ENCODE data around the gene AFDN.

AFDN gene

GRCh38 chr6:167786853-167787675 lies 39.6 kb upstream of the AFDN start:
- no peak overlapping the region for H3K4me3 ChIP-seq (ENCODE audit: low read depth, low read length)

GRCh38 chr6:167787896-167788562 lies 38.7 kb upstream of the AFDN start:
- no peaks in the 10 kb centered on the region for H3K36me3 ChIP-seq (ENCODE audit: insufficient read depth, low read length)
- no peak overlapping the region for H3K4me3 ChIP-seq (ENCODE audit: low read depth, low read length)
- H2AFZ ChIP-seq (ENCODE audit: low read length, unreplicated experiment) = no peak overlapping the region
- H3K27ac ChIP-seq (ENCODE audit: low read depth, low read length) = no peak overlapping the region
- no peaks in the 10 kb centered on the region for H3K4me1 ChIP-seq (ENCODE audit: control insufficient read depth, insufficient read depth, low read length, unreplicated experiment)
- no peaks in the 10 kb centered on the region for H3K27me3 ChIP-seq (ENCODE audit: insufficient read depth, low read length)
- H3K79me2 ChIP-seq (ENCODE audit: control insufficient read depth, insufficient read depth, low read length, unreplicated experiment) = no peaks in the 10 kb centered on the region

More at GRCh38 chr6:167786853-167787675, 39.6 kb upstream of the AFDN start:
- H3K79me2 ChIP-seq (ENCODE audit: control insufficient read depth, insufficient read depth, low read length, unreplicated experiment) = no peaks in the 10 kb centered on the region
- H3K36me3 ChIP-seq (ENCODE audit: insufficient read depth, low read length) = no peaks in the 10 kb centered on the region
- no peak overlapping the region for H2AFZ ChIP-seq (ENCODE audit: low read length, unreplicated experiment)
- H3K27me3 ChIP-seq (ENCODE audit: insufficient read depth, low read length) = no peaks in the 10 kb centered on the region
- H3K4me1 ChIP-seq (ENCODE audit: control insufficient read depth, insufficient read depth, low read length, unreplicated experiment) = no peaks in the 10 kb centered on the region
- H3K27ac ChIP-seq (ENCODE audit: low read depth, low read length) = no peak overlapping the region

- Histone ChIP-seq H3K4me1 (ENCODE audit: control insufficient read depth, insufficient read depth, low read length, unreplicated experiment) (no peaks in the 10 kb centered on the region), H3K4me3 (ENCODE audit: low read depth, low read length) (no peak overlapping the region), H3K27ac (ENCODE audit: low read depth, low read length) (no peak overlapping the region), H3K79me2 (ENCODE audit: control insufficient read depth, insufficient read depth, low read length, unreplicated experiment) (no peaks in the 10 kb centered on the region), H3K27me3 (ENCODE audit: insufficient read depth, low read length) (no peaks in the 10 kb centered on the region), H3K36me3 (ENCODE audit: insufficient read depth, low read length) (no peaks in the 10 kb centered on the region), H2AFZ (ENCODE audit: low read length, unreplicated experiment) (no peak overlapping the region)
These were observed 38.2 kb upstream of the AFDN start for GRCh38 chr6:167788563-167788903.

- Histone ChIP-seq H3K27me3 (ENCODE audit: insufficient read depth, low read length) (no peaks in the 10 kb centered on the region), H3K4me3 (ENCODE audit: low read depth, low read length) (no peak overlapping the region), H2AFZ (ENCODE audit: low read length, unreplicated experiment) (no peak overlapping the region), H3K36me3 (ENCODE audit: insufficient read depth, low read length) (no peaks in the 10 kb centered on the region), H3K4me1 (ENCODE audit: control insufficient read depth, insufficient read depth, low read length, unreplicated experiment) (no peaks in the 10 kb centered on the region), H3K27ac (ENCODE audit: low read depth, low read length) (no peak overlapping the region), H3K79me2 (ENCODE audit: control insufficient read depth, insufficient read depth, low read length, unreplicated experiment) (no peaks in the 10 kb centered on the region)
These were observed 37.4 kb upstream of the AFDN start for GRCh38 chr6:167789358-167789757.

GRCh38 chr6:167791091-167791779 lies 35.5 kb upstream of the AFDN start:
- no peak overlapping the region for H3K27ac ChIP-seq (ENCODE audit: low read depth, low read length)

GRCh38 chr6:167791780-167792478 lies 34.8 kb upstream of the AFDN start:
- no peaks in the 10 kb centered on the region for H3K36me3 ChIP-seq (ENCODE audit: insufficient read depth, low read length)
- H2AFZ ChIP-seq (ENCODE audit: low read length, unreplicated experiment) = no peak overlapping the region
- H3K79me2 ChIP-seq (ENCODE audit: control insufficient read depth, insufficient read depth, low read length, unreplicated experiment) = no peaks in the 10 kb centered on the region
- H3K27me3 ChIP-seq (ENCODE audit: insufficient read depth, low read length) = peaks cover 8% of the 10 kb centered on the region; the same call in 1 of the 2 replicates
- no peak overlapping the region for H3K4me3 ChIP-seq (ENCODE audit: low read depth, low read length)
- H3K4me1 ChIP-seq (ENCODE audit: control insufficient read depth, insufficient read depth, low read length, unreplicated experiment) = no peaks in the 10 kb centered on the region
- no peak overlapping the region for H3K27ac ChIP-seq (ENCODE audit: low read depth, low read length)

More at GRCh38 chr6:167791091-167791779, 35.5 kb upstream of the AFDN start:
- Histone ChIP-seq H3K4me1 (ENCODE audit: control insufficient read depth, insufficient read depth, low read length, unreplicated experiment) (no peaks in the 10 kb centered on the region), H3K4me3 (ENCODE audit: low read depth, low read length) (no peak overlapping the region), H3K36me3 (ENCODE audit: insufficient read depth, low read length) (no peaks in the 10 kb centered on the region), H3K27me3 (ENCODE audit: insufficient read depth, low read length) (peaks cover 8% of the 10 kb centered on the region; the same call in 1 of the 2 replicates), H3K79me2 (ENCODE audit: control insufficient read depth, insufficient read depth, low read length, unreplicated experiment) (no peaks in the 10 kb centered on the region), H2AFZ (ENCODE audit: low read length, unreplicated experiment) (no peak overlapping the region)

GRCh38 chr6:167793421-167793820 lies 33.3 kb upstream of the AFDN start:
- H3K79me2 ChIP-seq (ENCODE audit: control insufficient read depth, insufficient read depth, low read length, unreplicated experiment) = no peaks in the 10 kb centered on the region
- H3K36me3 ChIP-seq (ENCODE audit: insufficient read depth, low read length) = no peaks in the 10 kb centered on the region
- H3K4me1 ChIP-seq (ENCODE audit: control insufficient read depth, insufficient read depth, low read length, unreplicated experiment) = no peaks in the 10 kb centered on the region
- H3K27ac ChIP-seq (ENCODE audit: low read depth, low read length) = no peak overlapping the region
- peaks cover 8% of the 10 kb centered on the region; the same call in 1 of the 2 replicates for H3K27me3 ChIP-seq (ENCODE audit: insufficient read depth, low read length)
- H2AFZ ChIP-seq (ENCODE audit: low read length, unreplicated experiment) = no peak overlapping the region
- H3K4me3 ChIP-seq (ENCODE audit: low read depth, low read length) = no peak overlapping the region

- Histone ChIP-seq H3K4me3 (ENCODE audit: low read depth, low read length) (no peak overlapping the region), H3K4me1 (ENCODE audit: control insufficient read depth, insufficient read depth, low read length, unreplicated experiment) (no peaks in the 10 kb centered on the region), H3K27me3 (ENCODE audit: insufficient read depth, low read length) (peaks cover 8% of the 10 kb centered on the region; the same call in 1 of the 2 replicates), H3K36me3 (ENCODE audit: insufficient read depth, low read length) (no peaks in the 10 kb centered on the region), H3K27ac (ENCODE audit: low read depth, low read length) (no peak overlapping the region), H2AFZ (ENCODE audit: low read length, unreplicated experiment) (no peak overlapping the region), H3K79me2 (ENCODE audit: control insufficient read depth, insufficient read depth, low read length, unreplicated experiment) (no peaks in the 10 kb centered on the region)
These were observed 32.3 kb upstream of the AFDN start for GRCh38 chr6:167794161-167795157.

- H2AFZ ChIP-seq (ENCODE audit: low read length, unreplicated experiment) = no peak overlapping the region
- no peak overlapping the region for H3K4me3 ChIP-seq (ENCODE audit: low read depth, low read length)
- no peak overlapping the region for H3K27ac ChIP-seq (ENCODE audit: low read depth, low read length)
These were observed 31.3 kb upstream of the AFDN start for GRCh38 chr6:167795321-167795811.

More at GRCh38 chr6:167795321-167795811, 31.3 kb upstream of the AFDN start:
- H3K79me2 ChIP-seq (ENCODE audit: control insufficient read depth, insufficient read depth, low read length, unreplicated experiment) = no peaks in the 10 kb centered on the region
- H3K27me3 ChIP-seq (ENCODE audit: insufficient read depth, low read length) = peaks cover 8% of the 10 kb centered on the region; the same call in 1 of the 2 replicates
- no peaks in the 10 kb centered on the region for H3K36me3 ChIP-seq (ENCODE audit: insufficient read depth, low read length)
- no peaks in the 10 kb centered on the region for H3K4me1 ChIP-seq (ENCODE audit: control insufficient read depth, insufficient read depth, low read length, unreplicated experiment)
